HEK293 (cell line): Measurements from ENCODE around the gene ZNF326.

Experiments
- CTCF ChIA-PET: fragments of 350-600 bp; formaldehyde crosslinking; extraction: SDS; loops from one replicate; lab custom pipeline; 2021; ENCODE audit warnings: antibody characterized with exemption; lab: Yijun Ruan, JAX
- POLR2A ChIA-PET: fragments of 300-600 bp; formaldehyde crosslinking; extraction: SDS; loops from one replicate; lab custom pipeline; 2020; ENCODE audit warnings: antibody characterized with exemption, inconsistent platforms; lab: Yijun Ruan, JAX
- H3K27ac ChIP-seq: fragments of 200-500 bp; sonication (Bioruptor generic); 2 replicates; pipeline ENCODE4 v1.5.1; 2014; ENCODE audit warnings: low read depth, low read length, control low read depth, inconsistent platforms; ENCODE audit errors: extremely low read depth
- H3K36me3 ChIP-seq, 2 experiments: fragments of 200-500 bp in 1 of 2; sonication (Bioruptor generic) in 1 of 2; 1 replicate in 1 of 2; 2 replicates in 1 of 2; pipeline ENCODE4 v1.5.1; 2014 to 2017; ENCODE audit warnings: inconsistent platforms in 2 of 2, low read length in 2 of 2; ENCODE audit not compliant: control insufficient read depth in 2 of 2, insufficient read depth in 1 of 2
- H3K4me1 ChIP-seq: fragments of 200-500 bp; sonication (Bioruptor generic); 2 replicates; pipeline ENCODE4 v1.5.1; 2014; ENCODE audit warnings: mild to moderate bottlenecking, low read length, inconsistent platforms; ENCODE audit not compliant: control insufficient read depth, insufficient read depth
- H3K4me3 ChIP-seq: 2 replicates; pipeline ENCODE4 v1.5.1; 2011; ENCODE audit warnings: low read depth, mild to moderate bottlenecking, control low read depth, low read length, moderate library complexity
- H3K9me3 ChIP-seq: fragments of 200-500 bp; sonication (Bioruptor generic); 2 replicates; pipeline ENCODE4 v1.5.1; 2014; ENCODE audit warnings: low read depth, low read length, inconsistent platforms; ENCODE audit not compliant: control insufficient read depth, insufficient read depth
- HIC1 ChIP-seq: fragments of 450-650 bp; formaldehyde crosslinking; IDR thresholded peaks from 2 replicates; pipeline ENCODE4 v1.5.1; 2016; ENCODE audit warnings: missing biosample characterization, missing genetic modification characterization
- WT1 ChIP-seq: fragments of 450-650 bp; formaldehyde crosslinking; IDR thresholded peaks from 2 replicates; pipeline ENCODE4 v1.5.1; 2016; ENCODE audit warnings: missing biosample characterization, missing genetic modification characterization
- ZNF155 ChIP-seq: fragments of 450-650 bp; formaldehyde crosslinking; IDR thresholded peaks from 2 replicates; pipeline ENCODE4 v1.5.1; 2016; ENCODE audit warnings: missing biosample characterization, missing genetic modification characterization
- ZNF184 ChIP-seq: fragments of 450-650 bp; IDR thresholded peaks from 2 replicates; pipeline ENCODE4 v1.5.1; 2018; ENCODE audit warnings: missing biosample characterization, mild to moderate bottlenecking, missing genetic modification characterization
- ZNF335 ChIP-seq: fragments of 450-650 bp; formaldehyde crosslinking; conservative IDR thresholded peaks from 2 replicates; pipeline ENCODE4 v1.5.1; 2016; ENCODE audit warnings: missing biosample characterization, missing genetic modification characterization
- ZNF549 ChIP-seq: fragments of 450-650 bp; IDR thresholded peaks from 2 replicates; pipeline ENCODE4 v1.5.1; 2018; ENCODE audit warnings: missing biosample characterization, missing genetic modification characterization, mild to moderate bottlenecking, inconsistent platforms, moderate library complexity
- ZNF558 ChIP-seq: fragments of 450-650 bp; formaldehyde crosslinking; IDR thresholded peaks from 2 replicates; pipeline ENCODE4 v1.5.1; 2016; ENCODE audit warnings: missing biosample characterization, missing genetic modification characterization
- ZNF623 ChIP-seq: fragments of 450-650 bp; formaldehyde crosslinking; IDR thresholded peaks from 2 replicates; pipeline ENCODE4 v1.5.1; 2016; ENCODE audit warnings: missing biosample characterization, missing genetic modification characterization
- ZXDB ChIP-seq: fragments of 450-650 bp; formaldehyde crosslinking; IDR thresholded peaks from 2 replicates; pipeline ENCODE4 v1.5.1; 2016; ENCODE audit warnings: missing biosample characterization, missing genetic modification characterization
- TF ChIP-seq, protein P1 (sequence below): fragments of 450-650 bp; formaldehyde crosslinking; IDR thresholded peaks from 2 replicates; pipeline ENCODE4 v1.5.1; 2016; ENCODE audit warnings: missing biosample characterization, missing genetic modification characterization, borderline replicate concordance
- TF ChIP-seq, protein P2 (sequence below): fragments of 450-650 bp; IDR thresholded peaks from 2 replicates; pipeline ENCODE4 v1.5.1; 2018; ENCODE audit warnings: missing biosample characterization, missing genetic modification characterization
- TF ChIP-seq, protein P3 (sequence below): fragments of 450-650 bp; formaldehyde crosslinking; conservative IDR thresholded peaks from 2 replicates; pipeline ENCODE4 v1.5.1; 2016; ENCODE audit warnings: low read depth, missing biosample characterization, missing genetic modification characterization

ZNF326 gene

GRCh38 chr1:89993541-89993940 is 1.4 kb upstream of the ZNF326 start (continued):
- TF ChIP-seq, protein P1, sequence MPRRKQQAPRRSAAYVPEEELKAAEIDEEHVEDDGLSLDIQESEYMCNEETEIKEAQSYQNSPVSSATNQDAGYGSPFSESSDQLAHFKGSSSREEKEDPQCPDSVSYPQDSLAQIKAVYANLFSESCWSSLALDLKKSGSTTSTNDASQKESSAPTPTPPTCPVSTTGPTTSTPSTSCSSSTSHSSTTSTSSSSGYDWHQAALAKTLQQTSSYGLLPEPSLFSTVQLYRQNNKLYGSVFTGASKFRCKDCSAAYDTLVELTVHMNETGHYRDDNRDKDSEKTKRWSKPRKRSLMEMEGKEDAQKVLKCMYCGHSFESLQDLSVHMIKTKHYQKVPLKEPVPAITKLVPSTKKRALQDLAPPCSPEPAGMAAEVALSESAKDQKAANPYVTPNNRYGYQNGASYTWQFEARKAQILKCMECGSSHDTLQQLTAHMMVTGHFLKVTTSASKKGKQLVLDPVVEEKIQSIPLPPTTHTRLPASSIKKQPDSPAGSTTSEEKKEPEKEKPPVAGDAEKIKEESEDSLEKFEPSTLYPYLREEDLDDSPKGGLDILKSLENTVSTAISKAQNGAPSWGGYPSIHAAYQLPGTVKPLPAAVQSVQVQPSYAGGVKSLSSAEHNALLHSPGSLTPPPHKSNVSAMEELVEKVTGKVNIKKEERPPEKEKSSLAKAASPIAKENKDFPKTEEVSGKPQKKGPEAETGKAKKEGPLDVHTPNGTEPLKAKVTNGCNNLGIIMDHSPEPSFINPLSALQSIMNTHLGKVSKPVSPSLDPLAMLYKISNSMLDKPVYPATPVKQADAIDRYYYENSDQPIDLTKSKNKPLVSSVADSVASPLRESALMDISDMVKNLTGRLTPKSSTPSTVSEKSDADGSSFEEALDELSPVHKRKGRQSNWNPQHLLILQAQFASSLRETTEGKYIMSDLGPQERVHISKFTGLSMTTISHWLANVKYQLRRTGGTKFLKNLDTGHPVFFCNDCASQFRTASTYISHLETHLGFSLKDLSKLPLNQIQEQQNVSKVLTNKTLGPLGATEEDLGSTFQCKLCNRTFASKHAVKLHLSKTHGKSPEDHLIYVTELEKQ (tag by site-specific recombination), result no peak

DNA sequence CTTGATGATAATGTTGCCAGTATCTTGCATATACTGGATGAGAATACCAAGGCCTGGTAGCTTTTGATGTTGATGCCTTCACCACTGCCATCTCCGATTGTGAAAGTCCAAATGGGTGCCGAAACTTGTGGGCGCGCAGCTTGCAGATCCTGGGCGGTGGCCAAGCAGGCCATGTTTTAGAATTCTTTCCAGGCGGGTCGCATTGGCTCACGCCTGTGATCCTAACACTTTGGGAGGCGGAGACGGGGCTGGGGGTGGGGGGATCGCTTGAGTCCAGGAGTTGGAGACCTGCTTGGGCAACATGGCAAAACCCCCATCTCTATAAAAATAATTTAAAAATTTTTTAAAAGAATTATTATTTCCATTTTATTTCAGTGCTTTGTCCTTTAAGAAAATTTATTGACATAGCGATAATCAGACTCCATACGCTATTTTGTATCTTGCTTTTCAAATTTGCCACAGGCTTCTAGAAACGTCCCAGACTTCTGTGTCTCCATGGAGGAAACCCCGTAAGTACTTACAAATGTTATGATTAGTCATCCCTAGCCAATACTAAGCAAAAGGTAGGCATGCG is 592 bp upstream of the ZNF326 start:
- ChIA-PET POLR2A (interaction anchor here (1.1 kb wide), 2 partner anchors 151 kb away, joined by 3 read pairs; no protein-coding TSS in a partner anchor), CTCF (interaction anchor here (0.8 kb wide), 1 partner anchor 123 kb away, joined by 3 read pairs; no protein-coding TSS in a partner anchor)
- peaks cover 10% of the 10 kb centered on the region for H3K4me1 ChIP-seq

More for the DNA sequence above, 592 bp upstream of the ZNF326 start:
- TF ChIP-seq ZXDB (tag by site-specific recombination) (peak; percentile 99), ZNF184 (tag by site-specific recombination) (peak; percentile 49; the same call in 1 of the 2 replicates), ZNF623 (tag by site-specific recombination) (peak; percentile 28; the same call in 1 of the 2 replicates), WT1 (tag by site-specific recombination) (no peak), ZNF335 (tag by site-specific recombination) (peak; percentile 92), ZNF549 (tag by site-specific recombination) (no peak), ZNF558 (0 out of 2 replicates have a peak, but pooled peaks have one; percentile 50), HIC1 (peak; percentile 36; the same call in 1 of the 2 replicates), ZNF155 (tag by site-specific recombination) (no peak)
- TF ChIP-seq, protein P2, sequence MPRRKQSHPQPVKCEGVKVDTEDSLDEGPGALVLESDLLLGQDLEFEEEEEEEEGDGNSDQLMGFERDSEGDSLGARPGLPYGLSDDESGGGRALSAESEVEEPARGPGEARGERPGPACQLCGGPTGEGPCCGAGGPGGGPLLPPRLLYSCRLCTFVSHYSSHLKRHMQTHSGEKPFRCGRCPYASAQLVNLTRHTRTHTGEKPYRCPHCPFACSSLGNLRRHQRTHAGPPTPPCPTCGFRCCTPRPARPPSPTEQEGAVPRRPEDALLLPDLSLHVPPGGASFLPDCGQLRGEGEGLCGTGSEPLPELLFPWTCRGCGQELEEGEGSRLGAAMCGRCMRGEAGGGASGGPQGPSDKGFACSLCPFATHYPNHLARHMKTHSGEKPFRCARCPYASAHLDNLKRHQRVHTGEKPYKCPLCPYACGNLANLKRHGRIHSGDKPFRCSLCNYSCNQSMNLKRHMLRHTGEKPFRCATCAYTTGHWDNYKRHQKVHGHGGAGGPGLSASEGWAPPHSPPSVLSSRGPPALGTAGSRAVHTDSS (tag by site-specific recombination), result 0 out of 2 replicates have a peak, but pooled peaks have one; percentile 35
- TF ChIP-seq, protein P3, sequence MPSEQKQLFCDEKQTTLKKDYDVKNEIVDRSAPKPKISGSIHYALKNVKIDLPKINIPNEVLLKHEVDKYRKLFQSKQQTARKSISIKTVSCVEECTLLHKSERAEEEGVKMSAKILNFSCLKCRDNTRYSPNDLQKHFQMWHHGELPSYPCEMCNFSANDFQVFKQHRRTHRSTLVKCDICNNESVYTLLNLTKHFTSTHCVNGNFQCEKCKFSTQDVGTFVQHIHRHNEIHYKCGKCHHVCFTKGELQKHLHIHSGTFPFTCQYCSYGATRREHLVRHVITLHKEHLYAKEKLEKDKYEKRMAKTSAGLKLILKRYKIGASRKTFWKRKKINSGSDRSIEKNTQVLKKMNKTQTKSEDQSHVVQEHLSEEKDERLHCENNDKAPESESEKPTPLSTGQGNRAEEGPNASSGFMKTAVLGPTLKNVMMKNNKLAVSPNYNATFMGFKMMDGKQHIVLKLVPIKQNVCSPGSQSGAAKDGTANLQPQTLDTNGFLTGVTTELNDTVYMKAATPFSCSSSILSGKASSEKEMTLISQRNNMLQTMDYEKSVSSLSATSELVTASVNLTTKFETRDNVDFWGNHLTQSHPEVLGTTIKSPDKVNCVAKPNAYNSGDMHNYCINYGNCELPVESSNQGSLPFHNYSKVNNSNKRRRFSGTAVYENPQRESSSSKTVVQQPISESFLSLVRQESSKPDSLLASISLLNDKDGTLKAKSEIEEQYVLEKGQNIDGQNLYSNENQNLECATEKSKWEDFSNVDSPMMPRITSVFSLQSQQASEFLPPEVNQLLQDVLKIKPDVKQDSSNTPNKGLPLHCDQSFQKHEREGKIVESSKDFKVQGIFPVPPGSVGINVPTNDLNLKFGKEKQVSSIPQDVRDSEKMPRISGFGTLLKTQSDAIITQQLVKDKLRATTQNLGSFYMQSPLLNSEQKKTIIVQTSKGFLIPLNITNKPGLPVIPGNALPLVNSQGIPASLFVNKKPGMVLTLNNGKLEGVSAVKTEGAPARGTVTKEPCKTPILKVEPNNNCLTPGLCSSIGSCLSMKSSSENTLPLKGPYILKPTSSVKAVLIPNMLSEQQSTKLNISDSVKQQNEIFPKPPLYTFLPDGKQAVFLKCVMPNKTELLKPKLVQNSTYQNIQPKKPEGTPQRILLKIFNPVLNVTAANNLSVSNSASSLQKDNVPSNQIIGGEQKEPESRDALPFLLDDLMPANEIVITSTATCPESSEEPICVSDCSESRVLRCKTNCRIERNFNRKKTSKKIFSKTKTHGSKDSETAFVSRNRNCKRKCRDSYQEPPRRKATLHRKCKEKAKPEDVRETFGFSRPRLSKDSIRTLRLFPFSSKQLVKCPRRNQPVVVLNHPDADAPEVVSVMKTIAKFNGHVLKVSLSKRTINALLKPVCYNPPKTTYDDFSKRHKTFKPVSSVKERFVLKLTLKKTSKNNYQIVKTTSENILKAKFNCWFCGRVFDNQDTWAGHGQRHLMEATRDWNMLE (tag by site-specific recombination), result peak; percentile 65; the same call in 1 of the 2 replicates
- Histone ChIP-seq H3K27ac (peak overlapping the region; percentile 85), H3K36me3 (peaks cover 9 to 12% of the 10 kb centered on the region in 2 experiments), H3K4me3 (peak overlapping the region; percentile 100), H3K9me3 (no peaks in the 10 kb centered on the region)
